ENCODE measurements around the gene LYZ.

DNA sequence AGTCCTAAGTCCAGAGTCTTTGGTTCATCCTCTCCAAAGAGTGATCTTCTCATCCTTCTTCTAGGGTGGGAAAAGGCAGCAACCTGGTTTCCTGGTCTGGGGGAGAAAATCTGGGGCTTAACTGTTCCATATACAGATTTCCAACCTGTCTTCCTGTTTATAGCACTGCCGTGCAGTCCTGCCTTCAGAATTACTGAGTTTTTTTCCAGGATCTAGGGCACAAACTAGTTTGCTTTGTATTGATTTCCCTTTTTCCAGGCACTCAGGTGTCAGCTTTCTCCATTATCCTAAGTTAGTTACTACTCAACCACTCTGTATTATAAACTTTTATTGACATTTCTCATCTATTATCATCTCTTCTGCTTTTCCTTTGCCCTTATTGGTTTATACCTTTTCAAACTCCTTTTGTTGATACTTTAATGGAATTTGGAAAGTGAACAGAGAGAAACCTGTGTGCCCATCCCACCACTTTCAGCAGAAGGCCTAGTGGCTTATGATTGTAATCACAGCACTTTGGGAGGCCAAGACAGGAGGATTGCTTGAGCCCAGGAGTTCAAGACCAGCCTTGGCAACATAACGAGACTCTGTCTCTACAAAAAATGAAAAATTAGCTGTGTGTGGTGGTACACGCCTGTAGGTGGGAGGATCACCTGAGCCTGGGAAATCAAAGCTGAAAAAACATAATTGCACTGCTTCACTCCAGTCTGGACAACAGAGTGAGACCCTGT, 4.1 kb upstream of the LYZ start:
- TF ChIP-seq, protein P1, sequence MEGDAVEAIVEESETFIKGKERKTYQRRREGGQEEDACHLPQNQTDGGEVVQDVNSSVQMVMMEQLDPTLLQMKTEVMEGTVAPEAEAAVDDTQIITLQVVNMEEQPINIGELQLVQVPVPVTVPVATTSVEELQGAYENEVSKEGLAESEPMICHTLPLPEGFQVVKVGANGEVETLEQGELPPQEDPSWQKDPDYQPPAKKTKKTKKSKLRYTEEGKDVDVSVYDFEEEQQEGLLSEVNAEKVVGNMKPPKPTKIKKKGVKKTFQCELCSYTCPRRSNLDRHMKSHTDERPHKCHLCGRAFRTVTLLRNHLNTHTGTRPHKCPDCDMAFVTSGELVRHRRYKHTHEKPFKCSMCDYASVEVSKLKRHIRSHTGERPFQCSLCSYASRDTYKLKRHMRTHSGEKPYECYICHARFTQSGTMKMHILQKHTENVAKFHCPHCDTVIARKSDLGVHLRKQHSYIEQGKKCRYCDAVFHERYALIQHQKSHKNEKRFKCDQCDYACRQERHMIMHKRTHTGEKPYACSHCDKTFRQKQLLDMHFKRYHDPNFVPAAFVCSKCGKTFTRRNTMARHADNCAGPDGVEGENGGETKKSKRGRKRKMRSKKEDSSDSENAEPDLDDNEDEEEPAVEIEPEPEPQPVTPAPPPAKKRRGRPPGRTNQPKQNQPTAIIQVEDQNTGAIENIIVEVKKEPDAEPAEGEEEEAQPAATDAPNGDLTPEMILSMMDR (IDR thresholded peaks at IDR 0.05) = no peak
- no peak for TF ChIP-seq ZFX (IDR thresholded peaks at IDR 0.05; ENCODE audit: borderline replicate concordance)

Data from 22Rv1 (cell line).